Measurements from ENCODE around the gene SLC6A16.
"Not testable (repeated sequence)": the region's sequence is repeated elsewhere in the genome, so short reads cannot be mapped to it uniquely, and the experiment has no call there.

The SLC6A16 gene

GRCh38 chr19:49328741-49329140 is 3.8 kb upstream of the SLC6A16 start:
- no peak for DNase-seq

GRCh38 chr19:49327878-49328544 is 3.0 kb upstream of the SLC6A16 start:
- peak; percentile 59 for DNase-seq

- DNase-seq: no peak
Measured at GRCh38 chr19:49326165-49326704, 1.2 kb upstream of the SLC6A16 start.

- DNase-seq: not testable (repeated sequence)
Measured at GRCh38 chr19:49325756-49326155, 765 bp upstream of the SLC6A16 start.

GRCh38 chr19:49318296-49318695 is 6.7 kb downstream of the SLC6A16 start:
- no peak for DNase-seq

- no peak for DNase-seq
Measured at GRCh38 chr19:49316284-49316683, 8.7 kb downstream of the SLC6A16 start.

- DNase-seq: no peak
Measured at GRCh38 chr19:49315111-49315510, 9.9 kb downstream of the SLC6A16 start.

GRCh38 chr19:49309087-49309486 is 15.9 kb downstream of the SLC6A16 start:
- DNase-seq: no peak

- not testable (repeated sequence) for DNase-seq
Measured at GRCh38 chr19:49306734-49307133, 18.3 kb downstream of the SLC6A16 start.

GRCh38 chr19:49301866-49302252 is 23.1 kb downstream of the SLC6A16 start:
- no peak for DNase-seq

- peak; percentile 85 for DNase-seq
Measured at GRCh38 chr19:49301165-49301865, 23.7 kb downstream of the SLC6A16 start.

GRCh38 chr19:49298653-49299052 is 26.3 kb downstream of the SLC6A16 start:
- DNase-seq: not testable (repeated sequence)

GRCh38 chr19:49297403-49297802 is 27.6 kb downstream of the SLC6A16 start:
- no peak for DNase-seq

- no peak for DNase-seq
Measured at GRCh38 chr19:49295208-49295880, 29.6 kb downstream of the SLC6A16 start.

- no peak for DNase-seq
Measured at GRCh38 chr19:49294401-49294800, 30.6 kb downstream of the SLC6A16 start.

GRCh38 chr19:49290517-49290916 is 34.5 kb downstream of the SLC6A16 start:
- no peak for DNase-seq

GRCh38 chr19:49289286-49289685 is 35.7 kb downstream of the SLC6A16 start:
- DNase-seq: not testable (repeated sequence)

GRCh38 chr19:49288205-49288604 is 36.8 kb downstream of the SLC6A16 start:
- DNase-seq: not testable (repeated sequence)

GRCh38 chr19:49287141-49287770 is 37.7 kb downstream of the SLC6A16 start:
- DNase-seq: no peak

GRCh38 chr19:49282184-49282583 is 42.8 kb downstream of the SLC6A16 start:
- DNase-seq: no peak

- no peak for DNase-seq
Measured at GRCh38 chr19:49272204-49272603, 52.8 kb downstream of the SLC6A16 start.

- DNase-seq: no peak
Measured at GRCh38 chr19:49271080-49271753, 53.8 kb downstream of the SLC6A16 start.

GRCh38 chr19:49266409-49266808 is 58.6 kb downstream of the SLC6A16 start:
- DNase-seq: peak; percentile 5

Data from CD4-positive, alpha-beta T cell treated with Interleukin-6 for 4 hours (primary cell).